GM12878 (cell line): ENCODE measurements around the gene RHEBL1. TPM values are rescaled to one million over a fixed set of nuclear protein-coding genes. Genes with fewer than 3 reads are reported as not detected.

Experiments
- BACH1 ChIP-seq: fragments of 450-650 bp; IDR thresholded peaks from 2 replicates; pipeline ENCODE4 v1.6.1; 2017; ENCODE audit warnings: mild to moderate bottlenecking, borderline replicate concordance
- ETV6 ChIP-seq, 2 experiments: fragments of 450-650 bp in 1 of 2; IDR thresholded peaks in 1 of 2; conservative IDR thresholded peaks in 1 of 2; 2 replicates each; pipeline ENCODE4 v1.6.1; 2014; ENCODE audit warnings: antibody characterized with exemption in 1 of 2, borderline replicate concordance in 1 of 2, low read depth in 1 of 2, mild to moderate bottlenecking in 1 of 2, moderate library complexity in 1 of 2
- MTA3 ChIP-seq: IDR thresholded peaks from 2 replicates; pipeline ENCODE4 v1.6.1; 2012; ENCODE audit warnings: low read length, inconsistent platforms, borderline replicate concordance
- RUNX3 ChIP-seq: IDR thresholded peaks from 2 replicates; pipeline ENCODE4 v1.6.1; 2012; ENCODE audit warnings: low read length, inconsistent platforms
- SMAD5 ChIP-seq: IDR thresholded peaks from 2 replicates; pipeline ENCODE4 v1.6.1; 2016; ENCODE audit warnings: antibody characterized with exemption, low read depth
- polyA plus RNA-seq, 11 experiments: library from polyadenylated mRNA; depleted of rRNA in 4 of 11; unstranded in 6 of 11; stranded (reverse) in 5 of 11; fragments of >200 nt; fragmentation: Nextera tagmentation in 4 of 11; fragmentation: Illumina TruSeq in 1 of 11; extraction: Ambion mirVana in 4 of 11; extraction: Trizol in 1 of 11; gene quantifications; 1 replicate in 1 of 11; 2 replicates in 10 of 11; pipeline versions ENCODE4 v1.2.1 to v1.2.3, GENCODE V29; 2011 to 2016; ENCODE audit warnings: inconsistent platforms in 2 of 11, missing spikeins in 2 of 11, low read depth in 1 of 11
- total RNA-seq, 4 experiments: library from RNA; depleted of rRNA in 3 of 4; stranded (reverse); fragments of >200 nt in 3 of 4; fragmentation: Illumina TruSeq in 1 of 4; extraction: Trizol in 1 of 4; gene quantifications; 2 replicates each; pipeline versions ENCODE4 v1.2.1 to v1.2.3, GENCODE V29; 2013 to 2021
- TF ChIP-seq, protein P1 (sequence below): IDR thresholded peaks from 2 replicates; pipeline ENCODE4 v1.6.1; 2012; ENCODE audit warnings: low read length, inconsistent platforms
- TF ChIP-seq, protein P2 (sequence below): fragments of 450-650 bp; IDR thresholded peaks from 2 replicates; pipeline ENCODE4 v1.6.1; 2017; ENCODE audit warnings: borderline replicate concordance
- TF ChIP-seq, protein P3 (sequence below), 3 experiments: IDR thresholded peaks in 2 of 3; conservative IDR thresholded peaks in 1 of 3; 2 replicates each; pipeline ENCODE4 v1.5.1; 2011; ENCODE audit warnings: low read depth in 3 of 3, low read length in 3 of 3, mild to moderate bottlenecking in 3 of 3, control low read depth in 2 of 3, moderate library complexity in 2 of 3, inconsistent platforms in 1 of 3, mixed read lengths in 1 of 3; ENCODE audit not compliant: control insufficient read depth in 2 of 3, insufficient read depth in 1 of 3; ENCODE audit errors: extremely low read depth in 1 of 3
- TF ChIP-seq, protein P4 (sequence below): fragments of 450-650 bp; IDR thresholded peaks from 2 replicates; pipeline ENCODE4 v1.6.1; 2017; ENCODE audit warnings: mild to moderate bottlenecking, moderate library complexity

The RHEBL1 gene
- total and polyA plus RNA-seq, 10 of the 15 experiments (the other 5 are each of a cell fraction or from before 2014, with no cell fraction given): 5.9 to 18.7 (median 12.0) TPM

DNA sequence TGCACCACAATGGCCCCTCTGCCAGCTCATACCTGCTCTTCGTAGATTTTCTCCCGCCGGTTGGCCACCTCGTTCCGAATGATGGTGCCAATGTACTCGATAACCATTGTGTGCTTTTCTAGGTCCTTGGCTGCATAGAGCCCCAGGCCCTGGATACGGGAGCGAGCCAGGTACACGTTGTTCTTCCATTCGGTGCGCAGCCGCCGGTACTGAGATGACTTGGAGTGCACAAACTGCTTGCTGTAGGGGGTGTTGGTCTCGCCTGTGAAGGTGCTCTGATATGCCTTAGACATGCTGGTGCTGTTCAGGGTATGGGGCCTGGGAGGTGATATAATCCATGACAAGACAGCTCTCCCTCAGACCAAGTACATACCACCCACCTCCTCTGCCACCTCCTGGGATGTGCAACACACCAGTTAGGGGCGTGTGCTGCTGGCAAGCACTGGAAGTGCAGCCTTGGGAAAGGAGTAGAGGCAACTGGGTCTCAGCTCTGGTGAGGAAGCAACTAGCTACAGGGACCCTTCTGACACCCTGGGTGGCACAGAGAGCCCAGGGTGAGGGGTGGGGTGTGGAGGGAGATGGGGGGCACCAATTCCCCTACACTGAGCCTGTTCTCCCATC is 47.1 kb downstream of the RHEBL1 start (continued):
- TF ChIP-seq, protein P1, sequence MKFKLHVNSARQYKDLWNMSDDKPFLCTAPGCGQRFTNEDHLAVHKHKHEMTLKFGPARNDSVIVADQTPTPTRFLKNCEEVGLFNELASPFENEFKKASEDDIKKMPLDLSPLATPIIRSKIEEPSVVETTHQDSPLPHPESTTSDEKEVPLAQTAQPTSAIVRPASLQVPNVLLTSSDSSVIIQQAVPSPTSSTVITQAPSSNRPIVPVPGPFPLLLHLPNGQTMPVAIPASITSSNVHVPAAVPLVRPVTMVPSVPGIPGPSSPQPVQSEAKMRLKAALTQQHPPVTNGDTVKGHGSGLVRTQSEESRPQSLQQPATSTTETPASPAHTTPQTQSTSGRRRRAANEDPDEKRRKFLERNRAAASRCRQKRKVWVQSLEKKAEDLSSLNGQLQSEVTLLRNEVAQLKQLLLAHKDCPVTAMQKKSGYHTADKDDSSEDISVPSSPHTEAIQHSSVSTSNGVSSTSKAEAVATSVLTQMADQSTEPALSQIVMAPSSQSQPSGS: no peak
- TF ChIP-seq, protein P2, sequence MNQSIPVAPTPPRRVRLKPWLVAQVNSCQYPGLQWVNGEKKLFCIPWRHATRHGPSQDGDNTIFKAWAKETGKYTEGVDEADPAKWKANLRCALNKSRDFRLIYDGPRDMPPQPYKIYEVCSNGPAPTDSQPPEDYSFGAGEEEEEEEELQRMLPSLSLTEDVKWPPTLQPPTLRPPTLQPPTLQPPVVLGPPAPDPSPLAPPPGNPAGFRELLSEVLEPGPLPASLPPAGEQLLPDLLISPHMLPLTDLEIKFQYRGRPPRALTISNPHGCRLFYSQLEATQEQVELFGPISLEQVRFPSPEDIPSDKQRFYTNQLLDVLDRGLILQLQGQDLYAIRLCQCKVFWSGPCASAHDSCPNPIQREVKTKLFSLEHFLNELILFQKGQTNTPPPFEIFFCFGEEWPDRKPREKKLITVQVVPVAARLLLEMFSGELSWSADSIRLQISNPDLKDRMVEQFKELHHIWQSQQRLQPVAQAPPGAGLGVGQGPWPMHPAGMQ: no peak
- TF ChIP-seq, protein P3, sequence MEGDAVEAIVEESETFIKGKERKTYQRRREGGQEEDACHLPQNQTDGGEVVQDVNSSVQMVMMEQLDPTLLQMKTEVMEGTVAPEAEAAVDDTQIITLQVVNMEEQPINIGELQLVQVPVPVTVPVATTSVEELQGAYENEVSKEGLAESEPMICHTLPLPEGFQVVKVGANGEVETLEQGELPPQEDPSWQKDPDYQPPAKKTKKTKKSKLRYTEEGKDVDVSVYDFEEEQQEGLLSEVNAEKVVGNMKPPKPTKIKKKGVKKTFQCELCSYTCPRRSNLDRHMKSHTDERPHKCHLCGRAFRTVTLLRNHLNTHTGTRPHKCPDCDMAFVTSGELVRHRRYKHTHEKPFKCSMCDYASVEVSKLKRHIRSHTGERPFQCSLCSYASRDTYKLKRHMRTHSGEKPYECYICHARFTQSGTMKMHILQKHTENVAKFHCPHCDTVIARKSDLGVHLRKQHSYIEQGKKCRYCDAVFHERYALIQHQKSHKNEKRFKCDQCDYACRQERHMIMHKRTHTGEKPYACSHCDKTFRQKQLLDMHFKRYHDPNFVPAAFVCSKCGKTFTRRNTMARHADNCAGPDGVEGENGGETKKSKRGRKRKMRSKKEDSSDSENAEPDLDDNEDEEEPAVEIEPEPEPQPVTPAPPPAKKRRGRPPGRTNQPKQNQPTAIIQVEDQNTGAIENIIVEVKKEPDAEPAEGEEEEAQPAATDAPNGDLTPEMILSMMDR (IDR thresholded peaks at IDR 0.05 in 2 of 3, conservative IDR thresholded peaks at IDR 0.05 in 1 of 3; ENCODE audit: control insufficient read depth in 2 of 3, extremely low read depth in 1 of 3, insufficient read depth in 1 of 3, low read depth in 3 of 3, low read length in 3 of 3): no peak
- TF ChIP-seq MTA3 (no peak), BACH1 (no peak), SMAD5 (no peak), ETV6 (conservative IDR thresholded peaks at IDR 0.05 in 1 of 2, IDR thresholded peaks at IDR 0.05 in 1 of 2; ENCODE audit: borderline replicate concordance in 1 of 2, low read depth in 1 of 2) (no peak), RUNX3 (no peak)
- TF ChIP-seq, protein P4, sequence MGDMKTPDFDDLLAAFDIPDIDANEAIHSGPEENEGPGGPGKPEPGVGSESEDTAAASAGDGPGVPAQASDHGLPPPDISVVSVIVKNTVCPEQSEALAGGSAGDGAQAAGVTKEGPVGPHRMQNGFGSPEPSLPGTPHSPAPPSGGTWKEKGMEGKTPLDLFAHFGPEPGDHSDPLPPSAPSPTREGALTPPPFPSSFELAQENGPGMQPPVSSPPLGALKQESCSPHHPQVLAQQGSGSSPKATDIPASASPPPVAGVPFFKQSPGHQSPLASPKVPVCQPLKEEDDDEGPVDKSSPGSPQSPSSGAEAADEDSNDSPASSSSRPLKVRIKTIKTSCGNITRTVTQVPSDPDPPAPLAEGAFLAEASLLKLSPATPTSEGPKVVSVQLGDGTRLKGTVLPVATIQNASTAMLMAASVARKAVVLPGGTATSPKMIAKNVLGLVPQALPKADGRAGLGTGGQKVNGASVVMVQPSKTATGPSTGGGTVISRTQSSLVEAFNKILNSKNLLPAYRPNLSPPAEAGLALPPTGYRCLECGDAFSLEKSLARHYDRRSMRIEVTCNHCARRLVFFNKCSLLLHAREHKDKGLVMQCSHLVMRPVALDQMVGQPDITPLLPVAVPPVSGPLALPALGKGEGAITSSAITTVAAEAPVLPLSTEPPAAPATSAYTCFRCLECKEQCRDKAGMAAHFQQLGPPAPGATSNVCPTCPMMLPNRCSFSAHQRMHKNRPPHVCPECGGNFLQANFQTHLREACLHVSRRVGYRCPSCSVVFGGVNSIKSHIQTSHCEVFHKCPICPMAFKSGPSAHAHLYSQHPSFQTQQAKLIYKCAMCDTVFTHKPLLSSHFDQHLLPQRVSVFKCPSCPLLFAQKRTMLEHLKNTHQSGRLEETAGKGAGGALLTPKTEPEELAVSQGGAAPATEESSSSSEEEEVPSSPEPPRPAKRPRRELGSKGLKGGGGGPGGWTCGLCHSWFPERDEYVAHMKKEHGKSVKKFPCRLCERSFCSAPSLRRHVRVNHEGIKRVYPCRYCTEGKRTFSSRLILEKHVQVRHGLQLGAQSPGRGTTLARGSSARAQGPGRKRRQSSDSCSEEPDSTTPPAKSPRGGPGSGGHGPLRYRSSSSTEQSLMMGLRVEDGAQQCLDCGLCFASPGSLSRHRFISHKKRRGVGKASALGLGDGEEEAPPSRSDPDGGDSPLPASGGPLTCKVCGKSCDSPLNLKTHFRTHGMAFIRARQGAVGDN: no peak
